MCF 10A (cell line): ENCODE measurements around the gene WSCD1. TPM values are rescaled to one million over a fixed set of nuclear protein-coding genes. Genes with fewer than 3 reads are reported as not detected.

Experiments used
- BruUV-seq: library from RNA; stranded (reverse); fragments of 400-500 nt; replicated peaks from 2 replicates; lab custom pipeline; 2021; lab: Mats Ljungman, UMichigan
- CTCF ChIA-PET: fragments of 300-600 bp; sonication (Branson Sonifier 250); formaldehyde crosslinking; extraction: SDS; loops from one replicate; lab custom pipeline; 2021; ENCODE audit warnings: antibody characterized with exemption, inconsistent platforms; lab: Yijun Ruan, JAX
- POLR2A ChIA-PET: fragments of 300-600, 350-650 bp; sonication (Branson Sonifier 250); formaldehyde crosslinking; extraction: SDS; loops from one replicate; lab custom pipeline; 2020; ENCODE audit warnings: antibody characterized with exemption, inconsistent platforms; lab: Yijun Ruan, JAX
- DNase-seq: peaks from one replicate; pipeline ENCODE4 v3.0.0-alpha.2; 2018; ENCODE audit not compliant: unreplicated experiment
- H3K27ac Mint-ChIP-seq: one replicate; pipeline ENCODE4 v1.8.0; 2022; ENCODE audit warnings: mild to moderate bottlenecking, low read depth, mixed read lengths; ENCODE audit not compliant: unreplicated experiment
- H3K27me3 Mint-ChIP-seq: one replicate; pipeline ENCODE4 v1.8.0; 2022; ENCODE audit warnings: mixed read lengths; ENCODE audit not compliant: insufficient read depth, unreplicated experiment
- H3K36me3 Mint-ChIP-seq: one replicate; pipeline ENCODE4 v1.8.0; 2022; ENCODE audit warnings: mild to moderate bottlenecking, moderate library complexity, mixed read lengths; ENCODE audit not compliant: insufficient read depth, unreplicated experiment
- H3K4me1 Mint-ChIP-seq: one replicate; pipeline ENCODE4 v1.8.0; 2022; ENCODE audit warnings: mixed read lengths; ENCODE audit not compliant: insufficient read depth, unreplicated experiment
- H3K4me3 Mint-ChIP-seq: one replicate; pipeline ENCODE4 v1.8.0; 2022; ENCODE audit warnings: mild to moderate bottlenecking, moderate library complexity, mixed read lengths; ENCODE audit not compliant: unreplicated experiment
- H3K9me3 Mint-ChIP-seq: one replicate; pipeline ENCODE4 v1.8.0; 2022; ENCODE audit warnings: mixed read lengths; ENCODE audit not compliant: unreplicated experiment
- CTCF ChIP-seq: fragments of 200-600 bp; IDR thresholded peaks from one replicate; pipeline ENCODE4 v1.8.0; 2022; ENCODE audit warnings: antibody characterized with exemption, mild to moderate bottlenecking; ENCODE audit not compliant: unreplicated experiment
- intact Hi-C: fragments of 100-400 bp; cut with micrococcal nuclease; formaldehyde crosslinking; loops from 2 replicates; pipeline ENCODE4 v1.14.1; 2022
- total RNA-seq: library from RNA; stranded (reverse); gene quantifications from 2 replicates; pipeline ENCODE4 v1.2.3, GENCODE V29; 2022

WSCD1 gene
- total RNA-seq, 1 experiment from 2014 or later = not detected

- Mint-ChIP-seq H3K4me1 (peaks cover 1% of the 10 kb centered on the region), H3K27ac (no peak overlapping the region), H3K27me3 (peaks cover 43% of the 10 kb centered on the region), H3K4me3 (no peak overlapping the region), H3K36me3 (no peaks in the 10 kb centered on the region), H3K9me3 (no peaks in the 10 kb centered on the region)
- no peak for DNase-seq
- CTCF ChIA-PET = interaction anchor here (1.4 kb wide), 1 partner anchor 13 kb away, joined by 4 read pairs; no protein-coding TSS in a partner anchor
- intact Hi-C loops = loop anchor here (5.0 kb wide), 1 partner anchor 356 kb away; no protein-coding TSS in a partner anchor
- BruUV-seq = no TSS peak
- POLR2A ChIA-PET = no interaction called here
- no peak for TF ChIP-seq CTCF
These were observed 14.1 kb upstream of the WSCD1 start for GRCh38 chr17:6056104-6056503.

GRCh38 chr17:6057562-6057961 lies 12.6 kb upstream of the WSCD1 start:
- Mint-ChIP-seq H3K36me3 (no peaks in the 10 kb centered on the region), H3K27ac (no peak overlapping the region), H3K4me1 (peaks cover 8% of the 10 kb centered on the region), H3K9me3 (no peaks in the 10 kb centered on the region), H3K27me3 (peaks cover 44% of the 10 kb centered on the region), H3K4me3 (no peak overlapping the region)
- no TSS peak for BruUV-seq
- POLR2A ChIA-PET = no interaction called here
- intact Hi-C loops = loop anchor here (5.0 kb wide), 1 partner anchor 355 kb away; no protein-coding TSS in a partner anchor
- no peak for TF ChIP-seq CTCF
- CTCF ChIA-PET = interaction anchor here (0.6 to 1.3 kb wide), 4 partner anchors 9 to 272 kb away, joined by 3 to 4 read pairs (median 4); no protein-coding TSS in a partner anchor
- no peak for DNase-seq

GRCh38 chr17:6059406-6059805 lies 10.8 kb upstream of the WSCD1 start:
- DNase-seq = no peak
- no peaks in the 10 kb centered on the region for H3K36me3 Mint-ChIP-seq
- no peaks in the 10 kb centered on the region for H3K9me3 Mint-ChIP-seq
- no peak overlapping the region for H3K27ac Mint-ChIP-seq
- no TSS peak for BruUV-seq
- peaks cover 8% of the 10 kb centered on the region for H3K4me1 Mint-ChIP-seq
- H3K4me3 Mint-ChIP-seq = no peak overlapping the region
- ChIA-PET POLR2A (no interaction called here), CTCF (interaction anchor here (0.7 kb wide), 1 partner anchor 9 kb away, joined by 3 read pairs; no protein-coding TSS in a partner anchor)
- H3K27me3 Mint-ChIP-seq = peaks cover 59% of the 10 kb centered on the region
- no peak for TF ChIP-seq CTCF
- intact Hi-C loops = loop anchor here (5.0 kb wide), 1 partner anchor 353 kb away; no protein-coding TSS in a partner anchor

- BruUV-seq = no TSS peak
- CTCF ChIA-PET = interaction anchor here (0.6 to 0.8 kb wide), 3 partner anchors 57 to 361 kb away, joined by 3 to 4 read pairs (median 4); no protein-coding TSS in a partner anchor
- peak; percentile 77 for DNase-seq
- TF ChIP-seq CTCF = no peak
- intact Hi-C loops = loop anchor here (10.0 kb wide), 2 partner anchors 214 to 286 kb away; no protein-coding TSS in a partner anchor
- Mint-ChIP-seq H3K4me3 (no peak overlapping the region), H3K4me1 (peaks cover 8% of the 10 kb centered on the region), H3K9me3 (no peaks in the 10 kb centered on the region), H3K36me3 (no peaks in the 10 kb centered on the region), H3K27ac (peak overlapping the region; percentile 64), H3K27me3 (peaks cover 65% of the 10 kb centered on the region)
- POLR2A ChIA-PET = interaction anchor here (0.6 to 0.7 kb wide), 2 partner anchors 17 to 299 kb away, joined by 3 to 4 read pairs; no protein-coding TSS in a partner anchor
These were observed 8.9 kb upstream of the WSCD1 start for GRCh38 chr17:6061290-6061689.
